Caco-2 (cell line): ENCODE measurements around the gene POLR2M. TPM values are rescaled to one million over a fixed set of nuclear protein-coding genes. Genes with fewer than 3 reads are reported as not detected.
A peak's percentile ranks its signal among the peaks of the same experiment; 100 is the strongest.

Source experiments
- BruUV-seq: library from RNA; stranded (reverse); fragments of 400-500 nt; replicated peaks from 2 replicates; lab custom pipeline; 2021; lab: Mats Ljungman, UMichigan
- CTCF ChIA-PET: fragments of 300-600 bp; sonication (Branson Sonifier 250); formaldehyde crosslinking; loops from one replicate; lab custom pipeline; 2022; ENCODE audit warnings: antibody characterized with exemption; lab: Charles Lee
- POLR2A ChIA-PET: fragments of 300-600 bp; sonication (Branson Sonifier 250); formaldehyde crosslinking; loops from one replicate; lab custom pipeline; 2022; ENCODE audit warnings: antibody characterized with exemption; lab: Charles Lee
- DNase-seq, 2 experiments: peaks; one replicate each; pipeline versions ENCODE4 v3.0.0 to v3.0.0-alpha.2; 2020 to 2022
- H3K27me3 ChIP-seq: replicated peaks from 2 replicates; pipeline ENCODE4 v1.6.0; 2011; ENCODE audit warnings: low read length; ENCODE audit not compliant: control insufficient read depth, insufficient read depth
- H3K36me3 ChIP-seq: 2 replicates; pipeline ENCODE4 v1.5.1; 2011; ENCODE audit warnings: low read length; ENCODE audit not compliant: control insufficient read depth, insufficient read depth
- H3K4me1 ChIP-seq: fragments of 250-450 bp; sonication (Bioruptor Pico); 2 replicates; pipeline ENCODE4 v1.5.1; 2020; ENCODE audit warnings: mild to moderate bottlenecking
- H3K4me3 ChIP-seq: 2 replicates; pipeline ENCODE4 v1.5.1; 2011; ENCODE audit warnings: low read depth, mild to moderate bottlenecking, control low read depth, low read length
- H3K9me3 ChIP-seq: fragments of 250-450 bp; sonication (Bioruptor Pico); 2 replicates; pipeline ENCODE4 v1.5.1; 2020; ENCODE audit warnings: mild to moderate bottlenecking, moderate library complexity
- H3K27ac Mint-ChIP-seq: one replicate; pipeline ENCODE4 v1.8.0; 2022; ENCODE audit warnings: mixed read lengths; ENCODE audit not compliant: unreplicated experiment
- H3K27me3 Mint-ChIP-seq: one replicate; pipeline ENCODE4 v1.8.0; 2022; ENCODE audit warnings: mixed read lengths; ENCODE audit not compliant: insufficient read depth, unreplicated experiment
- H3K36me3 Mint-ChIP-seq: one replicate; pipeline ENCODE4 v1.8.0; 2022; ENCODE audit warnings: mild to moderate bottlenecking, mixed read lengths; ENCODE audit not compliant: insufficient read depth, unreplicated experiment
- H3K4me1 Mint-ChIP-seq: one replicate; pipeline ENCODE4 v1.8.0; 2022; ENCODE audit warnings: low read depth, mixed read lengths; ENCODE audit not compliant: unreplicated experiment
- H3K4me3 Mint-ChIP-seq: one replicate; pipeline ENCODE4 v1.8.0; 2022; ENCODE audit warnings: mild to moderate bottlenecking, moderate library complexity, mixed read lengths; ENCODE audit not compliant: unreplicated experiment
- H3K9me3 Mint-ChIP-seq: one replicate; pipeline ENCODE4 v1.8.0; 2022; ENCODE audit warnings: mixed read lengths; ENCODE audit not compliant: unreplicated experiment
- CTCF ChIP-seq, 2 experiments: fragments of 200-600 bp in 1 of 2; IDR thresholded peaks; 1 replicate in 1 of 2; 2 replicates in 1 of 2; pipeline versions ENCODE4 v1.5.1 to v1.8.0; 2011 to 2022; ENCODE audit warnings: antibody characterized with exemption in 1 of 2, control low read depth in 1 of 2, inconsistent platforms in 1 of 2, low read depth in 1 of 2, low read length in 1 of 2, mild to moderate bottlenecking in 1 of 2, moderate library complexity in 1 of 2; ENCODE audit not compliant: insufficient read depth in 1 of 2, severe bottlenecking in 1 of 2, unreplicated experiment in 1 of 2
- intact Hi-C: fragments of 100-400 bp; cut with micrococcal nuclease; formaldehyde crosslinking; loops from one replicate; pipeline ENCODE4 v1.10.0; 2022; ENCODE audit not compliant: unreplicated experiment
- total RNA-seq: library from RNA; stranded (reverse); gene quantifications from 2 replicates; pipeline ENCODE4 v1.2.3, GENCODE V29; 2022

Gene POLR2M
- total RNA-seq, 1 experiment from 2014 or later: 81.6 TPM

GRCh38 chr15:57758560-57758959 lies 52.0 kb downstream of the POLR2M start:
- H3K4me1 Mint-ChIP-seq: no peaks in the 10 kb centered on the region
- Histone ChIP-seq H3K9me3 (no peaks in the 10 kb centered on the region), H3K27me3 (no peaks in the 10 kb centered on the region), H3K36me3 (no peaks in the 10 kb centered on the region), H3K4me3 (no peak overlapping the region), H3K4me1 (no peaks in the 10 kb centered on the region)
- no peaks in the 10 kb centered on the region for H3K36me3 Mint-ChIP-seq
- no peak overlapping the region for H3K27ac Mint-ChIP-seq
- H3K9me3 Mint-ChIP-seq: no peaks in the 10 kb centered on the region
- DNase-seq: no peak
- POLR2A ChIA-PET: interaction anchor here (0.7 kb wide), 1 partner anchor 56 kb away, joined by 4 read pairs; no protein-coding TSS in a partner anchor
- H3K27me3 Mint-ChIP-seq: peaks cover 6% of the 10 kb centered on the region
- intact Hi-C loops: loop anchor here (10.0 kb wide), 1 partner anchor 426 kb away; no protein-coding TSS in a partner anchor
- no TSS peak for BruUV-seq
- CTCF ChIA-PET: interaction anchor here (0.5 kb wide), 1 partner anchor 91 kb away, joined by 3 read pairs; no protein-coding TSS in a partner anchor
- H3K4me3 Mint-ChIP-seq: no peak overlapping the region
- no peak for TF ChIP-seq CTCF (IDR thresholded peaks at IDR 0.05; ENCODE audit: insufficient read depth in 1 of 2, low read depth in 1 of 2, low read length in 1 of 2, severe bottlenecking in 1 of 2, unreplicated experiment in 1 of 2)

GRCh38 chr15:57761562-57761961 lies 55.0 kb downstream of the POLR2M start:
- Mint-ChIP-seq H3K36me3 (no peaks in the 10 kb centered on the region), H3K4me1 (no peaks in the 10 kb centered on the region), H3K9me3 (no peaks in the 10 kb centered on the region), H3K4me3 (no peak overlapping the region), H3K27me3 (peaks cover 10% of the 10 kb centered on the region), H3K27ac (no peak overlapping the region)
- no peak for TF ChIP-seq CTCF (IDR thresholded peaks at IDR 0.05; ENCODE audit: insufficient read depth in 1 of 2, low read depth in 1 of 2, low read length in 1 of 2, severe bottlenecking in 1 of 2, unreplicated experiment in 1 of 2)
- Histone ChIP-seq H3K27me3 (no peaks in the 10 kb centered on the region; the same call in 1 of the 2 replicates), H3K36me3 (no peaks in the 10 kb centered on the region), H3K9me3 (no peaks in the 10 kb centered on the region), H3K4me1 (no peaks in the 10 kb centered on the region), H3K4me3 (no peak overlapping the region)
- ChIA-PET POLR2A (no interaction called here), CTCF (interaction anchor here (0.6 kb wide), 1 partner anchor 14 kb away, joined by 3 read pairs; no protein-coding TSS in a partner anchor)
- BruUV-seq: no TSS peak
- no peak for DNase-seq
- intact Hi-C loops: no loop called here

GRCh38 chr15:57762302-57762701 lies 55.8 kb downstream of the POLR2M start:
- Histone ChIP-seq H3K9me3 (no peaks in the 10 kb centered on the region), H3K27me3 (no peaks in the 10 kb centered on the region; the same call in 1 of the 2 replicates), H3K36me3 (no peaks in the 10 kb centered on the region), H3K4me3 (no peak overlapping the region), H3K4me1 (no peaks in the 10 kb centered on the region)
- DNase-seq: peak in 1 of 2 experiments; percentile 6
- no TSS peak for BruUV-seq
- ChIA-PET POLR2A (no interaction called here), CTCF (interaction anchor here (0.6 to 1.2 kb wide), 2 partner anchors 11 to 14 kb away, joined by 3 to 11 read pairs; no protein-coding TSS in a partner anchor)
- Mint-ChIP-seq H3K27me3 (peaks cover 9% of the 10 kb centered on the region), H3K9me3 (no peaks in the 10 kb centered on the region), H3K4me1 (no peaks in the 10 kb centered on the region), H3K36me3 (no peaks in the 10 kb centered on the region), H3K4me3 (no peak overlapping the region), H3K27ac (no peak overlapping the region)
- no peak for TF ChIP-seq CTCF (IDR thresholded peaks at IDR 0.05; ENCODE audit: insufficient read depth in 1 of 2, low read depth in 1 of 2, low read length in 1 of 2, severe bottlenecking in 1 of 2, unreplicated experiment in 1 of 2)
- intact Hi-C loops: no loop called here
